ENCODE results near the gene USH1C.

- no peak for TF ChIP-seq CTCF (IDR thresholded peaks at IDR 0.05)
- TF ChIP-seq POLR2A (IDR thresholded peaks at IDR 0.05) = no peak
These were observed 37.9 kb downstream of the USH1C start for GRCh38 chr11:17506314-17506713.

Measured in uterus (tissue), 2 donors.